Gastroesophageal sphincter (tissue), 3 donors: ENCODE measurements around the gene CCL16.

Source experiments
- CTCF ChIP-seq, 4 experiments: fragments of 200-600 bp in 2 of 4; fragments of 450-650 bp in 2 of 4; sonication (generic) in 1 of 4; IDR thresholded peaks; one replicate each; pipeline ENCODE4 v1.5.1; 2017 to 2019; ENCODE audit warnings: antibody characterized with exemption in 4 of 4, mild to moderate bottlenecking in 2 of 4, moderate library complexity in 2 of 4
- EP300 ChIP-seq: sonication (generic); formaldehyde crosslinking; IDR thresholded peaks from one replicate; pipeline ENCODE4 v1.6.1; 2017; ENCODE audit warnings: antibody characterized with exemption, mild to moderate bottlenecking
- POLR2A ChIP-seq, 2 donors: fragments of 450-650 bp; IDR thresholded peaks; one replicate each; pipeline ENCODE4 v1.6.1; 2017; ENCODE audit warnings: antibody characterized with exemption in 2 of 2, mild to moderate bottlenecking in 2 of 2, moderate library complexity in 1 of 2
- POLR2AphosphoS5 ChIP-seq: sonication (generic); formaldehyde crosslinking; IDR thresholded peaks from one replicate; pipeline ENCODE4 v1.6.1; 2017; ENCODE audit warnings: antibody characterized with exemption

- TF ChIP-seq CTCF (IDR thresholded peaks at IDR 0.05) (no peak), EP300 (no peak), POLR2A (IDR thresholded peaks at IDR 0.05) (no peak), POLR2AphosphoS5 (no peak)
These were observed 53.6 kb downstream of the CCL16 start for GRCh38 chr17:35927714-35928113.
